Left lung (tissue), 10 donors: ENCODE data around the gene AEBP1. TPM values are rescaled to one million over a fixed set of nuclear protein-coding genes. Genes with fewer than 3 reads are reported as not detected.

Source experiments
- ATAC-seq: fragments of 200-7000 bp; cut with Tn5 transposase; one replicate; pipeline ENCODE4 v1.9.1; 2020; ENCODE audit warnings: moderate library complexity
- DNase-seq, 4 donors: peaks; one replicate each; pipeline ENCODE4 v3.0.0-alpha.2; 2013 to 2020
- H3K27ac ChIP-seq, 2 donors: fragments of 200-600 bp; sonication (generic) in 1 of 2; one replicate each; pipeline versions ENCODE4 v1.5.0 to v1.8.0; 2020 to 2021
- H3K27me3 ChIP-seq, 2 donors: fragments of 200-600 bp; sonication (generic) in 1 of 2; one replicate each; pipeline versions ENCODE4 v1.5.0 to v1.8.0; 2020 to 2021
- H3K36me3 ChIP-seq, 2 donors: fragments of 200-600 bp; sonication (generic) in 1 of 2; one replicate each; pipeline versions ENCODE4 v1.5.0 to v1.8.0; 2020 to 2021
- H3K4me1 ChIP-seq, 2 donors: fragments of 200-600 bp; one replicate each; pipeline ENCODE4 v1.8.0; 2021
- H3K4me3 ChIP-seq, 2 donors: fragments of 200-600 bp; sonication (generic) in 1 of 2; one replicate each; pipeline versions ENCODE4 v1.5.0 to v1.8.0; 2020 to 2021; ENCODE audit warnings: mild to moderate bottlenecking in 1 of 2
- H3K9me3 ChIP-seq, 2 donors: fragments of 200-600 bp; sonication (generic) in 1 of 2; one replicate each; pipeline versions ENCODE4 v1.5.0 to v1.8.0; 2020 to 2021
- CTCF ChIP-seq, 2 donors: fragments of 200-600 bp; sonication (generic) in 1 of 2; IDR thresholded peaks; one replicate each; pipeline versions ENCODE4 v1.5.0 to v1.8.0; 2021; ENCODE audit warnings: antibody characterized with exemption in 2 of 2
- intact Hi-C, 2 donors: fragments of 100-400 bp; cut with DNase I; formaldehyde crosslinking; loops; one replicate each; pipeline versions ENCODE4 v1.11.2 to v1.14.2; 2022
- polyA plus RNA-seq, 6 donors: library from polyadenylated mRNA; unstranded; fragments of 120-200 nt; gene quantifications; one replicate each; pipeline ENCODE4 v1.2.1, GENCODE V29; 2013; ENCODE audit not compliant: insufficient read length in 6 of 6
- total RNA-seq, 2 donors: library from RNA; stranded (reverse); fragmentation: NEBNext Ultra II Directional; extraction: Animal tissue kit (Norgen Biotek cat#: 25700); gene quantifications; one replicate each; pipeline ENCODE4 v1.2.1, GENCODE V29; 2021
- donor health status: DM: no; HTN: yes; CAD: no.
- donor health status: DM: no; HTN: no; CAD: no.

The AEBP1 gene
- total and polyA plus RNA-seq, 8 donors = 53.6 to 195 (median 64.7) TPM

GRCh38 chr7:44153948-44154335 lies 49.8 kb downstream of the AEBP1 start:
- intact Hi-C loops = no loop called here
- H3K9me3 ChIP-seq = no peaks in the 10 kb centered on the region
- DNase-seq (no peak), ATAC-seq (no peak)
- H3K4me3 ChIP-seq = no peak overlapping the region
- no peaks in the 10 kb centered on the region for H3K36me3 ChIP-seq
- H3K27me3 ChIP-seq = peaks cover 0 to 2% of the 10 kb centered on the region in 2 donors
- no peak overlapping the region for H3K27ac ChIP-seq
- no peak for TF ChIP-seq CTCF (IDR thresholded peaks at IDR 0.05)
- no peaks in the 10 kb centered on the region for H3K4me1 ChIP-seq

DNA sequence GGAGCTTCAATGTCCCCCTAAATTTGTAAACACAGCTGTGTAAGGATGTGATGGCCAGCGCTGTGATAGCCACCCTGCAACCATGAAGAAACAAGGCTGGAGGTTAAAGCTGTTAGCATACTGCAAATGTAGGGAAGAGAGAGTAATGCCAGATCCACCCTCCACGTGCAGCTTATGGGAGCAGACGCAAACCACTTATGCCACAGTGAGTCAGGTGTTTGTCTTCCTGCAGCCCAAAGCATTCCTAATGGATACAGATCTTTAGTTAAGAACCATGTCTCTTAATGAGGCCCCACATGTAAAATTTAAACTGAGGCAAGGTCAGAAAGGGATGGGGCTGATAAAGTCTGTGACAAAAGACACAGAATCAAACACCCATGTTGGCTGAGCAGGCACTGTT lies 50.6 kb downstream of the AEBP1 start:
- Histone ChIP-seq H3K36me3 (no peaks in the 10 kb centered on the region), H3K4me3 (no peak overlapping the region), H3K27me3 (no peaks in the 10 kb centered on the region), H3K4me1 (no peaks in the 10 kb centered on the region), H3K27ac (no peak overlapping the region), H3K9me3 (no peaks in the 10 kb centered on the region)
- ATAC-seq (no peak), DNase-seq (no peak)
- TF ChIP-seq CTCF (IDR thresholded peaks at IDR 0.05) = no peak
- intact Hi-C loops = no loop called here

GRCh38 chr7:44155191-44156185 lies 51.3 kb downstream of the AEBP1 start:
- Histone ChIP-seq H3K27me3 (no peaks in the 10 kb centered on the region), H3K9me3 (no peaks in the 10 kb centered on the region), H3K4me1 (no peaks in the 10 kb centered on the region), H3K4me3 (no peak overlapping the region), H3K36me3 (no peaks in the 10 kb centered on the region), H3K27ac (no peak overlapping the region)
- no peak for TF ChIP-seq CTCF (IDR thresholded peaks at IDR 0.05)
- ATAC-seq = no peak
- no peak for DNase-seq
- intact Hi-C loops = no loop called here

DNA sequence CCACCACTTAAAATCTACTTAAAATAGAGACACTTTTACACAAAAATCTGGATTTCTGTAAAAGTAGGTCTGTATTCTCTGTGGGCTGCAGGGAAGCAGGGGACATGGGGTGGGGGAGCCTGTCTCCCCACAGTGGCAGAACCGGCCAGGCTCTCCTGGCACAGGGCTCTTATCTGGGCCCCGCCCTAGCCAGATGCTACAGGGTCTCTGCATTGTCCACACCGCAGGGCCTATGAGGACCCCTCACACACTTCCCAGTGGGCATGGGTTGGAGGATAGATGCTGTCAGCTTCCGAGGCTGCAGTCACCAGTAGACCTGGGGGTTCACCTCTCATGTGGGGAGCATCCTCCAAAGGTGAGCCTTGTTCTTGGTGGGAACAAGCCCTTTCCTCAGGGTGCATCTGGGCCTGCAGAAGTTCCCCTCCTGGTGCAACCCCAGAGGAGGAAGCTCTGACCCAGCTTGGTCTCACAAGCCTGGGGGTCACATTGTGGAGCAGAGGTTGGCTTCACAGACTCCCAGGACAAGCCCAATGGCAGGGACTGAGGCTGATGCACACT lies 52.4 kb downstream of the AEBP1 start:
- Histone ChIP-seq H3K9me3 (no peaks in the 10 kb centered on the region), H3K4me3 (no peak overlapping the region), H3K27ac (no peak overlapping the region), H3K4me1 (no peaks in the 10 kb centered on the region), H3K27me3 (no peaks in the 10 kb centered on the region), H3K36me3 (no peaks in the 10 kb centered on the region)
- no peak for TF ChIP-seq CTCF (IDR thresholded peaks at IDR 0.05)
- no peak for DNase-seq
- intact Hi-C loops = no loop called here
- no peak for ATAC-seq
